LNCAP (cell line): Measurements from ENCODE around the gene PNKP.

Experiments
- CTCF ChIP-seq: fragments of 450-650 bp; IDR thresholded peaks from 2 replicates; pipeline ENCODE4 v1.5.1; 2017; ENCODE audit warnings: mild to moderate bottlenecking

Gene PNKP

DNA sequence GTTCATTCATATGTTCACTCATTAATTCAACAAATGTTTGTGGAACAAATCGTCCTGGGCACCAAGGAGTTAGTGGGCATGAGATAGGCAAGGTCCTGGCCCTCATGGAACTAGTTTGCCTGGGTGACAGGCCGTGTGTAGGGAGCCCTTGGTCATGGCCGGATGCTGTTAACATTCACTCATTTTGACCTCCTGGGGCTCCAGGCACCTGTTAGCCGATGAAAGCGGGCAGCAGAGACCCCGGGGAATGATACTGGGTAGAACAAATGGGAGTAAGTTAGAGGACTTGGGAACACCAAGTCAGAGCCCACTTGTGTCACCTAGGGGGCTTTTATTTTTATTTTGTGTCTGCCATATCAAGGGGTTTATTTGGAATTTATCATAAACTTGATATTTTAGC, 42.7 kb downstream of the PNKP start:
- TF ChIP-seq CTCF, result no peak

- no peak for TF ChIP-seq CTCF
Measured at GRCh38 chr19:49823472-49823871, 43.9 kb downstream of the PNKP start.

DNA sequence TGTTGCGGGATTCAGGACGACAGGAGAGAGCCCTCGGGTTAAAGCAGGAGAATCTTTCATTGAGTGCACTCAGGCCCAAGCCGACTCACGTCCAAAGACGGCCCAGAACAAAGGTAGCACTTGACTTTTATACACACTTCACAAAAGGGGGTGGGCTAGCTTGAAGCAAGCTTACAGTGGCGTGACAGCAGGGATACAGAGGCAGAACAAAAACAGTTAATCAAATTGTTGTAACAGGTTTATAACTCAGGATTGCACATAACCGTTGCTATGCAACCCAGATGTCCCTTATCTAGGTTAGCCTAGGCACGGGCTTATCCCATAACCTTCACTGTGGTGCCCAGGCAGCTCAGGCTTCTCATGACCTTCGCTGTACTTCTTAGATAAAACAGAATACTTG, 47.3 kb downstream of the PNKP start:
- TF ChIP-seq CTCF, result no peak

DNA sequence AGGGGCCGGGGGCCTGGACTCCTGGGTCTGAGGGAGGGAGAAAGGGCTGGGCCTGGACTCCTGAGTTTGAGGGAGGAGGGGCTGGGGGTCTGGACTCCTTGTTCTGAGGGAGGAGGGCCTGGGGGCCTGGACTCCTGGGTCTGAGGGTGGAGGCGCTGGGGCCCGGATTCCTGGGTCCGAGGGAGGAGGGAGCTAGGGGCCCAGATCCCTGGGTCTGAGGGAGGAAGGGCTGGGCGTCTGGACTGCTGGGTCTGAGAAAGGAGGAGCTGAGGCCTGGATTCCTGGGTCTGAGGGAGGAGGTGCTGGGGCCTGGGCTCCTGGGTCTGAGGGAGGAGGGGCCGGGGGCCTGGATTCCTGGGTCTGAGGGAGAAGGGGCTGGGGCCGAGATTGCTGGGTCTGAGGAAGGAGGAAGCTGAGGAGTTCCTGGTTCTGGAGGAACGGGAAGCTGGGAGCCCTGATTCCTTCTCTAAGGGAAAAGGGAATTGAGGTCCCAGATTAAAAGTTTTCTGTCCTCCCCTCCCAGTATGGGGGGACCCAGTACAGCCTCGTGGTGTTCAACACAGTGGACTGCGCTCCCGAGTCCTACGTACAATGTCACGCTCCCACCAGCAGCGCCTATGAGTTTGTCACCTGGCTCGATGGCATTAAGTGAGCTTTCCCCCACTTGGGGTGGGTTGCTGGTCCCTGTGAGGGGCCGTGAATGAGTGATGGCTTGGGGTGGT, 48.6 kb downstream of the PNKP start:
- TF ChIP-seq CTCF, result no peak

DNA sequence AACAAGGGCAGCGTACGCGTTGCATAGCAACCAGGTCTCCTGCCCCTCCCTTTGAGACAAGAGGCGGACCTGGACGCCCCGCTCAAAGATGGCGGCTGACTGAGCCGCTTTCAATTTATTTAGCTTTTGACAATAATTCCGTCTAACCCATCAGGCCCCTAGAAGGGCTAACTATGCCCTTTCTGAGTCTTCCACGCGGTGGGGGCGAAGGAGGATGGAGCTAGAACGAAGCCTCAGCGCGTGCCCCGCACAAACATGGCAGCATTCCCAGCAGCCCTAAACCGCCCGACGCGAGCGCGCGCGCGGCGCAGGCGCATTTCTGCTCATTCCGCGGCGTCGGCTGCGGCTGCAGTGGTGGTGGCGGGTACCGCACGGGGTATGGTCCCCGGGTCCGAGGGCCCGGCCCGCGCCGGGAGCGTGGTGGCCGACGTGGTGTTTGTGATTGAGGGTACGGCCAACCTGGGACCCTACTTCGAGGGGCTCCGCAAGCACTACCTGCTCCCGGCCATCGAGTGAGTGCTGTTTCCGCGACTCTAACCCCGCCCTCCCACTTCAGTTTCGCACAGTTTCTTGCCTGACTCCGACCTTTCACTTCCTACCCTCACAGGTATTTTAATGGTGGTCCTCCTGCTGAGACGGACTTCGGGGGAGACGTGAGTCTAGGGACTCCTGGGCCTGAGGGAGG, 49.3 kb downstream of the PNKP start, which contains the start of gene MED25:
MED25 (plus strand) TSS at position 326 of the 685 bp plus-strand sequence; CDS start at position 379, 53 bp downstream.
- TF ChIP-seq CTCF, result no peak

- TF ChIP-seq CTCF, result no peak
Measured at GRCh38 chr19:49816590-49816989, 50.8 kb downstream of the PNKP start.

DNA sequence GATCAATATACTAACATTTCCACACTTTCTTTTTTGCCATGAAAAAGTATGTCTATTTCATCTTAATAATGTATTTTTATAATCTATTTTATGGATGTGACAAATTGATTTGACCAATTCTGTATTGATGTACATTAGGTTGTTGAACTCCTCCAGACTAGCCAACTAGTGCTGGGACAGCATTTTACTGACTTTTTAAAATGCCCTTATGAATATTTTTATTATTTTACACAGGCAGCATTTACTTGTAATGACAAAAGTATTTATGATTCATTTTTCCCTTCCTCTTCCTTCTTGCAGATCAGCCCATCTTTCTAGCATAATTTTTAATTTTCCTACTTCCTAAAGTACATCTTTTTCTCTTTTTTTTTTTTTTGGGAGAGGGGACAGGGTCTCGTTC, 53.4 kb downstream of the PNKP start:
- TF ChIP-seq CTCF, result no peak
